Spinal cord (tissue), 10 donors: Measurements from ENCODE around the gene ACSM5. TPM values are rescaled to one million over a fixed set of nuclear protein-coding genes. Genes with fewer than 3 reads are reported as not detected.

Source experiments
- DNase-seq, 6 donors: peaks; one replicate each; pipeline versions ENCODE4 v3.0.0 to v3.0.0-alpha.2; 2013 to 2015; ENCODE audit warnings: low spot score in 6 of 6, low read depth in 4 of 6
- H3K27ac ChIP-seq: one replicate; pipeline ENCODE4 v1.5.1; 2013; ENCODE audit warnings: low read depth, low read length, control low read depth
- H3K27me3 ChIP-seq: one replicate; pipeline ENCODE4 v1.6.1; 2013; ENCODE audit warnings: low read length; ENCODE audit not compliant: control insufficient read depth, insufficient read depth
- H3K36me3 ChIP-seq: one replicate; pipeline ENCODE4 v1.6.1; 2013; ENCODE audit warnings: low read length; ENCODE audit not compliant: control insufficient read depth, insufficient read depth
- H3K4me1 ChIP-seq: one replicate; pipeline ENCODE4 v1.6.1; 2013; ENCODE audit warnings: low read length; ENCODE audit not compliant: control insufficient read depth, insufficient read depth
- H3K4me3 ChIP-seq: one replicate; pipeline ENCODE4 v1.5.1; 2013; ENCODE audit warnings: low read depth, low read length, control low read depth
- H3K9me3 ChIP-seq: one replicate; pipeline ENCODE4 v1.6.1; 2013; ENCODE audit warnings: low read length; ENCODE audit not compliant: control insufficient read depth, insufficient read depth
- WGBS: methylation state at CpG from one replicate; pipeline ENCODE4 v1.1.5; 2013; ENCODE audit warnings: missing lambda C conversion rate; ENCODE audit not compliant: insufficient coverage; 5-methylcytosine and 5-hydroxymethylcytosine counted together
- long read RNA-seq, 4 donors: transcript quantifications; one replicate each; lab custom pipeline, GENCODE V29; 2026
- polyA plus RNA-seq, 2 donors: library from polyadenylated mRNA; unstranded; fragments of 120-200 nt; gene quantifications; one replicate each; pipeline ENCODE4 v1.2.1, GENCODE V29; 2013; ENCODE audit not compliant: insufficient read length in 2 of 2
- total RNA-seq, 2 donors: library from RNA; depleted of rRNA in 1 of 2; stranded (reverse); fragments of 120-200 nt in 1 of 2; fragments of >200 nt in 1 of 2; gene quantifications; one replicate each; pipeline versions ENCODE4 v1.2.3 to v1.2.4, GENCODE V29; 2013 to 2014
- donor health status: healthy.

ACSM5 gene, protein sequence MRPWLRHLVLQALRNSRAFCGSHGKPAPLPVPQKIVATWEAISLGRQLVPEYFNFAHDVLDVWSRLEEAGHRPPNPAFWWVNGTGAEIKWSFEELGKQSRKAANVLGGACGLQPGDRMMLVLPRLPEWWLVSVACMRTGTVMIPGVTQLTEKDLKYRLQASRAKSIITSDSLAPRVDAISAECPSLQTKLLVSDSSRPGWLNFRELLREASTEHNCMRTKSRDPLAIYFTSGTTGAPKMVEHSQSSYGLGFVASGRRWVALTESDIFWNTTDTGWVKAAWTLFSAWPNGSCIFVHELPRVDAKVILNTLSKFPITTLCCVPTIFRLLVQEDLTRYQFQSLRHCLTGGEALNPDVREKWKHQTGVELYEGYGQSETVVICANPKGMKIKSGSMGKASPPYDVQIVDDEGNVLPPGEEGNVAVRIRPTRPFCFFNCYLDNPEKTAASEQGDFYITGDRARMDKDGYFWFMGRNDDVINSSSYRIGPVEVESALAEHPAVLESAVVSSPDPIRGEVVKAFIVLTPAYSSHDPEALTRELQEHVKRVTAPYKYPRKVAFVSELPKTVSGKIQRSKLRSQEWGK
- total RNA-seq (1 to 10 TPM; 1.7 to 2.2 TPM), polyA plus RNA-seq (1 to 10 TPM; 2.2 to 2.4 TPM)
- long read RNA-seq, donor 1 = 0 reads
- long read RNA-seq, donor 2 = 0 reads
- long read RNA-seq, donor 3 = 0 reads
- long read RNA-seq, donor 4 = 0 reads

DNA sequence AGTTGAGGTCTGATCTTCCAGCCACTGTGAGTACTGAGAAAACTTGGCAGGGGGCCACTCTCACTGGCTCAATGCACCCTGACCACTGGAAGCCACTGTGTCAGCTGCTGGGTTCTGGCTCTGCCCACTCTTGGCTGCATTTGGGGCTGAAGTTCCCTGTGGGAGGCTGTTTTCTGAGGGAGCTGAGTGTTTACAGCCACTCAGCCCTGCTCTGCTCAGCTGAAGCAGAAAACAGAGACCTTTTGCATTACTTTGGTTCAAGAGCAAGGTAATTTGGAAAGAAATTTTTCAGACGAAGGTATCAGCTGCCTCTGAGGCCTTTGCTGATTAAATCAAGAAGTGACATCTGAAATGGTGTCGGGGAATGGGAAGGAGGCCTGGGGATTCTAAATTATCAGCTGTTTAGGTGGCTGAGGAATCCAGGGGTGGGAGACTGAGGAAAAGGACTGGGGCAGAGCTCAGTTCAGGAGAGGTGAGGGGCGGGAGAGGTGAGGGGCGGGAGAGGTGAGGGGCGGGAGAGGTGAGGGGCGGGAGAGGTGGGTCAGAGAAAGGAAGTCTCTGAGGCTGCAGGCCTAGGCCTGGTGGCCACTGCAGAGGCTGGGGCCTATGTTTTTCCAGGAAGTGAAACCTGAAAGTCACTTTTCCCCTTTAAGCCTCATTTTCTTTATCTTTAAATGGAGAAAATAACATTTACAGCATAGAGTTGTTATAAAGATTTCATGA, at the start of gene ACSM5:
Gene ACSM5, plus strand, starts transcription at position 137 of the 723 bp plus-strand sequence. CDS start 1,951 bp downstream, outside the sequence.
- DNase-seq = peak in 2 of 6 donors; percentile 42 to 51
- 70% methylated on average over 5 of the region's 6 CpGs for WGBS
- Histone ChIP-seq H3K9me3 (no peaks in the 10 kb centered on the region), H3K4me3 (no peak within 1 kb of the TSS), H3K27ac (no peak within 1 kb of the TSS), H3K36me3 (no peaks in the 10 kb centered on the region), H3K27me3 (no peaks in the 10 kb centered on the region), H3K4me1 (no peaks in the 10 kb centered on the region)

DNA sequence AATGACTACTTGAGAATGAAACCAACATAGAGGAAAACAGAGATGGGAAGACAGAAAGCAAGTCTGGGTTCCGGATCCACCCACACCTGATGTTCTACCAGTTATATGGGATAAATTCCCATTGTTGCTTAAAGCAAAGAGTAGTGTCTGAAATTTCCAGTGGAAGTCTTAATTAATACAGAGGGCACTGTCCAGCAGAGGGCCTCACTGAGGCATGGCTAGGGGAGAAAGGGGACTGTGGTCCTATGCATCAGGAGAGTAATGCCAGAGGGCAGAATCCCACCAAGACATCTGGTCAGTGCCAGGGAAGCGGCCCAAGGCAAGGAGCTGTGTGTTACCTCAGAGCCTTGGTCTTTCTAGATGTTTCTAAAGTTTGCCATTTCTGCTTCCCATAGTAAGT, 49.3 kb upstream of the ACSM5 start:
- H3K4me1 ChIP-seq = no peaks in the 10 kb centered on the region
- DNase-seq = no peak
- no peaks in the 10 kb centered on the region for H3K27me3 ChIP-seq
- WGBS = no CpG with 5 or more reads among the region's 2 CpGs
- H3K9me3 ChIP-seq = no peaks in the 10 kb centered on the region
- H3K27ac ChIP-seq = no peak overlapping the region
- H3K4me3 ChIP-seq = no peak overlapping the region
- H3K36me3 ChIP-seq = no peaks in the 10 kb centered on the region

DNA sequence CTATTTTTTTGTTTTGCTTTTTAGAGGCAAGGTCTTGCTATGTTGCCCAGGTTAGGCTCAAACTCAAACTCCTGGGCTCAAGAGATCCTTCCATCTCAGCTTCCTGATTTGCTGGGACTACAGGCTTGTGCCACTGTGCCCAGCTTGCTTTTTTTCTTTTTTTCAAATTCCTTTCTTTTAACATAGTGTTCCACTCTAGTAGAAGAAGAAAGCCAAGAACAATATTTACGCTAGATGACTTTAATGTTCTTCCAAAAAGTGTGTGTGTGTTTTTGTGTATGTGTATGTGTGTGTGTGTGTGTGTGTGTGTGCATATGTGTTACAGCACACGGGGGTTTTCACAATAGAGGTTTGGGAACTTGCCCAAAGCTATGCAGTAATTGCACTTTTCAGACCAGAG, 46.1 kb upstream of the ACSM5 start:
- WGBS = 56% methylated on average over 2 of the region's 2 CpGs
- Histone ChIP-seq H3K4me3 (no peak overlapping the region), H3K4me1 (no peaks in the 10 kb centered on the region), H3K36me3 (no peaks in the 10 kb centered on the region), H3K9me3 (no peaks in the 10 kb centered on the region), H3K27me3 (no peaks in the 10 kb centered on the region), H3K27ac (no peak overlapping the region)
- DNase-seq = no peak

DNA sequence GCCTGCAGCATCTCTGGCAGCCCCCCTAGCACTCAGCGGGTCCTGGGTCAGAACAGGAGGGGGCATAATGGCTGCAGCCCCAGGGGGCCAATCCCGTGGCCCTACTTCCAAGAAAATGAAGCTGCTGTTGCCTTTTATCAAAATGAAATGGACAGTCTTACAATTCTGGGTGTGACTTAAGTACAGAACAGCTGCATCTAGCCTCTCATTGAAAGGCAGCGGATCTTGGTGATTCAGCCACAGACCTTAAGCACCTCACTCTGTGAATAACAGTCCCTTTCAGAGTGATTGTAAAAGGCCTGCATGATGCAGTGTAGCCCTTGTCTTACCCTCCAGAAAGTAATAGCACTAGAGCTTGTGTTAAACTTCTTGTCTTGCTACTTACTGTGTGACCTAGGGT, 45.3 kb upstream of the ACSM5 start:
- 78% methylated on average over 3 of the region's 3 CpGs for WGBS
- Histone ChIP-seq H3K36me3 (no peaks in the 10 kb centered on the region), H3K27me3 (no peaks in the 10 kb centered on the region), H3K4me1 (no peaks in the 10 kb centered on the region), H3K9me3 (no peaks in the 10 kb centered on the region), H3K4me3 (no peak overlapping the region), H3K27ac (no peak overlapping the region)
- DNase-seq = peak in 1 of 6 donors; percentile 10

DNA sequence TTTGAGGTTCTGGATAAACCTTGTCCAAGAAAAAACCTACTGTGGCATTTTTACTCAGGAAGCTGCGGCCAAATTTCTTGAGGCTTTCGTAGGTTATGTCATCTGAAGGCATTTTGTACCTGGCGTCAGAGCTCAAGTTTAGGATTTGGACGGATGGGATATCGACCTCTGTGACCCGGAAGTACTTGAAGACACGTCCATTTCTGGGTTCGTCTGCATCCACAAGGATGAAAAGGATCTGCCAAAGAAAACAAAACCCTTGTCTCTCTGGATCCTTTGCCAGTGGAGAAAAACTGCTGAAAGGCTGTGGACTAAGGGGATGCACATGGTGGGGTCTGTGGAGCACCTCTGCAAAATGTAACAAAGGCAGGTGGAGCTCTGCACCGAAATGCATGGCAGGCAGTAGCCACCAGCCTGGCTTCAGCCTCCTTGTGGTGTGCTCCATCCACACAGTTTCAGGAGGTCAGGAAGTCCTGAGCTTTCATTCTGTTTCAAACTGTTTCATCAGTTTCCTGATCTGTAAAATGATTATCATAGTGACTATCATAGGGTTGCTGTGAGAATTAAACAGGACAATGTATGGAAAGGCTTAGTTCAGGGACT, 39.8 kb upstream of the ACSM5 start:
- no peaks in the 10 kb centered on the region for H3K9me3 ChIP-seq
- DNase-seq = no peak
- no peaks in the 10 kb centered on the region for H3K27me3 ChIP-seq
- H3K4me1 ChIP-seq = no peaks in the 10 kb centered on the region
- no peak overlapping the region for H3K27ac ChIP-seq
- H3K4me3 ChIP-seq = no peak overlapping the region
- no peaks in the 10 kb centered on the region for H3K36me3 ChIP-seq
- WGBS = 90% methylated on average over 9 of the region's 9 CpGs

DNA sequence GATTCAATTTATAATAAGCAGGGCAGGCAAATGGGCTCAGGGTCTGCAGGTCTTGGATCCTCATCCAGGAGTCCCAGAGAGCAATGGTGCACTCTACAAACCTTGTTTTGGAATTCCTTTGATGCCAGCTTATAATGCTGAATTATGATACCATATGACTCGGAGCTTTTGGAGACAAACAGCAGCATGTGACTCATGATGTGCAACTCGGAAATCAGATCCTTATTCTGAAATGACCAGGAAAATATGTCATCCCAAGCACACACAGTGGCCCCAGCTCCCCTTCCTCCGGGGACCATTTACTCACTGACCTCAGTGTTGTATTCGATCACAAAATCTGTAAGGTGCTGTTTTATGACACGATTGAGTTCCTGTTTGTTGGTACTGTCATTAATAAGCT, 36.6 kb upstream of the ACSM5 start:
- DNase-seq = no peak
- no peaks in the 10 kb centered on the region for H3K36me3 ChIP-seq
- WGBS = 91% methylated on average over 2 of the region's 5 CpGs
- H3K4me3 ChIP-seq = no peak overlapping the region
- no peaks in the 10 kb centered on the region for H3K9me3 ChIP-seq
- H3K27me3 ChIP-seq = no peaks in the 10 kb centered on the region
- no peak overlapping the region for H3K27ac ChIP-seq
- no peaks in the 10 kb centered on the region for H3K4me1 ChIP-seq

DNA sequence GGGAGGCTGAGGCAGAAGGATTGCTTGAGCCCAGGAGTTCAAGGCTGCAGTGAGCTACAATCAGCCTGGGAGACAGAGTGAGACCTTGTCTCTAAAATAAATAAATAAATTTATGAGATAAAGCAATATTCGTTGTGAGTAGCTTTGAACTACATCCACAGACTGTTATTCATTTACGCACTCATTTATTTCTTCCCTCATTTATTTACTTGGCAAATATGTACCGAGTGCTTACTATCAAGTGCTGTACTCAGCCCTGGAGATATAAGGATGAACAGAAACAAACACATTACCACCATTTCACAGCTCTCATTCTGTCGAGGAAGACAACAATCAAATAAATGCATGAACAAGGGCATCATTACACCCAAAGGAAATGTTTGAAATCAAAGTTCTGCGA, 32.2 kb upstream of the ACSM5 start:
- H3K36me3 ChIP-seq = no peaks in the 10 kb centered on the region
- no peaks in the 10 kb centered on the region for H3K27me3 ChIP-seq
- no peak for DNase-seq
- no peak overlapping the region for H3K27ac ChIP-seq
- no peaks in the 10 kb centered on the region for H3K4me1 ChIP-seq
- no peaks in the 10 kb centered on the region for H3K9me3 ChIP-seq
- no peak overlapping the region for H3K4me3 ChIP-seq
- WGBS = 80% methylated on average over 3 of the region's 5 CpGs

DNA sequence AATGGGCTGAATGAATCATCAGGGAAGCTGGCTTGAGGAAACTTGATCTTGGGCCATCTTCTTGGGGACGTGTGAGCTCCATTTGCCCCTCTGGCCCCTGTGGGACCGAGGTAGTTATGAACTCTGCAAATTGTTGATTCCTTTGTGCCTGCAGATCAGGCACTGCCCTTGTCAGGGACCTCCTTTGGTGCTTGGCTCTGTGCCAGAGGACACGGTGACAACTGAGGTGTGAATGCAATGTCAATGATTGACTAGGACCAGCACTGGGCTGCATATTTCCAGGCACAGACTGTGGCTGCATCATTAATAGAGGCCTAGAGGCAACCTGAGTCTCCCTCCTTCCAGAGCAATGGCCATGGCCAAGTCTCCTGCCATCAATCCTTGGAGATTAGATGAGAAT, 28.6 kb upstream of the ACSM5 start:
- no peak overlapping the region for H3K4me3 ChIP-seq
- peaks cover 7% of the 10 kb centered on the region for H3K4me1 ChIP-seq
- WGBS = 44% methylated on average over 3 of the region's 3 CpGs
- no peaks in the 10 kb centered on the region for H3K36me3 ChIP-seq
- no peaks in the 10 kb centered on the region for H3K9me3 ChIP-seq
- no peak for DNase-seq
- no peak overlapping the region for H3K27ac ChIP-seq
- H3K27me3 ChIP-seq = no peaks in the 10 kb centered on the region

DNA sequence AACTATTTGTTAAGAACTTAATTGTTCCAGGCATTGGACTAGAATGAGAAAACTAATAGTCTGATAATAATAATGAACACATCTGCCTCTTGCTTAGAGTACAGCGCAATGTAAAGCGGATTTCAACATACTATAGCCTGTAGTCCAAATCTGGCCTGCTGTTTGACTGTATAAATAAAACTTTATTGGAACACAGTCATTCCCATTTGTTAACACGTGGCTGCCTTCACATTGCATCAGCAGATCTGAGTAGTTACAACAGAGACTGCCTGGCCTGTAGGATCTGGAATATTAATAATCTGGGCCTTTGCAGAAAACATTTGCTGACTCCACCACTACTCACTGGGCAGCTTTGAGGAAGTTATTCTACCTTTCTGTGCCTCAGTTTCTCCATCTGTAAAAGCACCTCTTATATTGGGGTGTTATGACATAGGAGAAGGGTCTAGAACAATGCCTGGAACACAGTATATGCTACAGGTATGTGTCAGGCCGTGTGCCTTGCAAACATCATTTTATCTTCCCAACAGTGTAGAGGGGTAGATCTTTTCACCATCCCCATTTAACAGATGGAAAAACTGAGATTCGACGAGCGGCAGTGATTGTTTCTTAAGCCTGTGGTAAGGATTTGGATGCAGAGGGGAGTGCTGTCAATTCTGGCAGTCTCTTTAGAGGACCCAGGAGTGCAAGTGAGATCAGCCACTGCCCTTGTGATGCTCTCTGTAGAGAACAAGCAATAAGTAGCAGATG, 27.0 kb upstream of the ACSM5 start:
- no peak for DNase-seq
- peaks cover 16% of the 10 kb centered on the region for H3K4me1 ChIP-seq
- WGBS = 92% methylated on average over 2 of the region's 7 CpGs
- no peaks in the 10 kb centered on the region for H3K27me3 ChIP-seq
- H3K4me3 ChIP-seq = no peak overlapping the region
- no peaks in the 10 kb centered on the region for H3K9me3 ChIP-seq
- H3K36me3 ChIP-seq = no peaks in the 10 kb centered on the region
- H3K27ac ChIP-seq = no peak overlapping the region
